Renal cortical epithelial cell (primary cell): ENCODE measurements around the gene SNX10. TPM values are rescaled to one million over a fixed set of nuclear protein-coding genes. Genes with fewer than 3 reads are reported as not detected.

Experiments used
- DNase-seq: peaks from one replicate; pipeline ENCODE4 v3.0.0-alpha.2; 2011; ENCODE audit warnings: low read depth
- total RNA-seq: library from RNA; depleted of rRNA; stranded (reverse); fragments of >200 nt; gene quantifications from 2 replicates; pipeline ENCODE4 v1.2.3, GENCODE V29; 2014

The SNX10 gene
- total RNA-seq, 1 donor from 2014 or later = 88.0 TPM

- DNase-seq = no peak
Observed at GRCh38 chr7:26298472-26299058, 6.9 kb downstream of the SNX10 start.

DNA sequence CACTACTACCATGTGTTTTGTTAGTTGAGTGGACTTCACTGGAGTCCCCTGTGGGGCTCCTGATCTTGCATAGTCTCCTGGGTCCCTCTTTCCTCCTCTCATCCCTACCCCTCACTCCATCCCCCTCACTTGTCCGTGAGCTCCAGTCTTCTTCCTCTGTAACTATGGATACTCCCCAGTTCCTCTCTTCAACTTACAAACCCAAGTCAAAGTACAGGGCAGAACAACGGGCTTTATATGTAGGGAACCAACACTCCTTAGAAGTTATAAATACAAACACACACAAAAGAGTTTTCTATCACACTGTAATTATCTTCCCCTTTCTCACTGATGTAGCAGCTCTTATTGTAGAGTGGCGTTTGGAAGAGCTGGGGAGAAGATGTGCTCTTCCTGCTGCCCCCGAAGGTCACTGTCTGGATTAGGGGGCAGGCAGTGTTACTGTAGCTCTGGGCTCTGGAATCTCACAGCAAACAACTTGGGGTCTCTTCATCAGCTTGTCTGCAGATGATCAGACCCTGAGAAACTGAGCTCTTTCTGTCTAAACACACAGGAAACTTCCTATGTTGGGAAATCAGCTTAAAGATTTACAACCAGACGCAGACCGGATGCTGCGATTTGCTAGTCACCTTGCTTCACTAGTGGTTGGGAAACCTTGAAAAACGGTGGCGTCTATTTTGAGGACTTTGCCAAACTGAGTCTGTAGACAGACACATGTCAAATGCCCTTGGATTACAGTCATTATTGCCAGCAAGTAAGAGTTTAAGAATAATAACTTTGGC lies 13.6 kb downstream of the SNX10 start:
- peak; percentile 58 for DNase-seq

- no peak for DNase-seq
Observed at GRCh38 chr7:26305869-26306665, 14.4 kb downstream of the SNX10 start.

DNA sequence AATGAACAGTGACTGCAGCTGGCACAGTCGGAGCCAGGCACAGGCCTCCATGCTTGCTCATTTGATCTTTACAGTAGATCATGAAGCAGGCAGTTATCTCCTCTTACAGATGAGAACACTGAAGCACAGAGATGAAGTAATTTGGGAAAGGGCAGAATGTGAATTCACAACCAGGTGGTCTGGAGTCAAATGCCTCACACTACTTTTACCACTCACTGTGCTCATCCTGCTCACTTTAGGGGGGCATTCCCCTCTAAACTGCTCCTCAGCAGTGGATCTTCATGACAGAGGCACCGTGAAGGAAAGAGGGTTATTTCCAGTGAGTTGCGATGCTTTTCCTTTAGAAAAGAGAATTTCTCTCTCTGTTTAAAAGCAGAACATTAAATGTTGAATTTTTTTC lies 15.1 kb downstream of the SNX10 start:
- no peak for DNase-seq

DNA sequence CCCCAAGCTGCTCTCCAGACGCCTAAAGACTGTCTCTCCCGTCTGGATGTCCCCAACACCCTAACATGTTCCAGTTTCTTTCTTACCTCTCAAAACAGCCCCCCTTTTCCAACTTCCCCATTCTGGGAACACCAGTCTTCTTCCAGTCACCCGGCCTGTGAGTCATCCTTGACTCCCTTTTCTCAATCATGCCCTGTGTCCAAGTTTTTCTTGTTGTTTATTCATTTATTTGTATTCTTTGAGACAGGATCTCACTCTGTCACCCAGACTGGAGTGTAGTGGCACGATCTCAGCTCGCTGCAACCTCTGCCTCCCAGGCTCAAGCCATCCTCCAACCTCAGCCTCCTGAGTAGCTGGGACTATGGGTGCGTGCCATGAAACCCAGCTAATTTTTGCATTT lies 15.6 kb downstream of the SNX10 start:
- peak; percentile 92 for DNase-seq

- DNase-seq = no peak
Observed at GRCh38 chr7:26307791-26308190, 16.1 kb downstream of the SNX10 start.

GRCh38 chr7:26308551-26308950 lies 16.9 kb downstream of the SNX10 start:
- peak; percentile 53 for DNase-seq

GRCh38 chr7:26309089-26309488 lies 17.4 kb downstream of the SNX10 start:
- DNase-seq = no peak

DNA sequence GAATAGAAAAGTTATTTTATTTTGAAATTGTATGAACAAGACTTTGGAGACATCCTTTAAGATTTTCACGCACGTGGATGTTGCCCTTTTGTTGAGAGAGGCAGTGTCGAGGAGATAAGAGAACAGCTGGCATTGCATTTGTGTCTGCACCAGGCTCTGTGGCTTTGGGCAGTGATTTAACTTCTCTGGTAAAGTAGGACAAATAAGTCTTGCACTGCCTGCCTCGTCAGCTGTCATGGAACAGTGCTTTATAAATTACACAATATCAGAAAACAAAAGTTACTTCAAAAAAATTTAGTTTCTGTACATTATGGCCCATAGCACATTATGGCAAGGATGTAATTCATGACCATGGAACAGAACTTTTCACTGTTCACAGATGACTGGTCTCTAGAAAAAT lies 20.1 kb downstream of the SNX10 start:
- DNase-seq = no peak

DNA sequence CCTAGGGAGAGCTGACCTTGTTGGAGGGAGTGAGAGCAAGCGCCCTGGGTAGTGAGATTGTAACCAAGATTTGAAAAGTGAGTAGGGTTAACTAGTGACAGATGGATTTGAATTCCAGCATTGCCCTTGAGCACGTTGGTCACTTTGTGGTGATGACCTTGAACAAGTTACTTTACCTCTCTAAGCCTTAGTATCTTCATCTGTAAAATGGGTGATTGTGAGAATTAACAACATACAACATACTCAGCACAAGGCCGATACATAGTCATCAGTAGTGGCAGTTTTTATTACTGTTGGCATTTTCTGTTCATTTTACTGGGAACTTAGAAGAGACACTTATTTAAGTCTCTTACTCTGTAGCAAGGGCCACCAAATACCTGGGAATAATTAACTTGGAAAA lies 25.5 kb downstream of the SNX10 start:
- no peak for DNase-seq

GRCh38 chr7:26318921-26319320 lies 27.3 kb downstream of the SNX10 start:
- DNase-seq = no peak

DNA sequence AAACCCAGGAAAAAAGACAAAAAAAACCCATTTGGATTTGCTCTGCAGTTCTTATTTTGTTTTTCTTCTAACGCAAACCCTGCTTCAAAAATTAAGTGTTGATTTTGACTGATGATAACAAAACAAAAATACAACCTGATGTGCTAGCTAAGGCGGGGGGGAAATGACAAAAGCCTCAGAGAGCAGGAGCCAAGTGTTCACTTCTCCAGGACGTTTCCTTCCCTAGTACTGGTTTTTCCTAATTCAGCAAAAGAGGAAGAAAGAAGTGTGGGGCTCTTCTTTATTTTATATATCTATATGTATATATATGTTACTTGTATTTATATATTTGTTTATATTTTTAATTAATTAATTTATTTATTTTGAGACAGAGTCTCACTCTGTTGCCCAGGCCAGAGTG lies 28.0 kb downstream of the SNX10 start:
- no peak for DNase-seq

DNA sequence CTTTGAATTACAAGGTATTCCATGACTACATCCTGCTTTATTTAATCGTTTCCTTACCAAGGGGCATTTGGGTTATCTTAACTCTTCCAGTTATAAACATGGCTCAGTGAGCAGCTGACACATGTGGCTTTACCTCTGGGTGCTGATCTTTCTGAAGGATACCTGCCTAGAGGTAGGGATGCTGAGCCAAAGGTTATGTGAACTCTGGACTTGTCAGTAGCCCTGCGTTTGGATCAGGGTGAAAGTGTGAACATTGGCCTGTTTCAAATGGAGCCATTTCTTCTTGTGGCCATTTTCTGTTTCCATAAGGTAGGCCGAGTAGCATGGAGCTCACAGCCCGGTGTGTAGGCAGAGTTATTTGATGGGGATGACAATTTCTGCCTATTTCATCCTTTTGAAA lies 29.2 kb downstream of the SNX10 start:
- DNase-seq = no peak

DNA sequence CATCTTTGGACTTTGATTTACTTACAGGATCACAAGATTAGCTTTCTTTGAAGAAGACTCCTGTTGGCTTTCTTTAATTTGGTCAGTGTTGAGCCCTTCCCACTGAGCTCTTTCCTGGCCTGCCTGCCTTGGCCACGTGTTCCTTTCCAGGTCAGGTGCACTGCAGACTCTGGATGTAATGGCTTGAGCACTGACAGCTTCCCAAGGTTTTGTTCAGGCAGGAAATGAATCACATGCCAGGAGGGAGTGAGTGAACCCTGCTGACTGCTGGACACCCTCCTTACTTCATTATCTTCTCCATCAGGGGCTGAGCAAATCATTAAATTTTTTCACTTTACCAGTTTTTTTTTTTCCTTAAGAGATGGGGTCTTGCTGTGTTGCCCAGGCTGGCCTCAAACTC lies 29.8 kb downstream of the SNX10 start:
- peak; percentile 87 for DNase-seq

GRCh38 chr7:26326211-26326610 lies 34.5 kb downstream of the SNX10 start:
- DNase-seq = no peak

DNA sequence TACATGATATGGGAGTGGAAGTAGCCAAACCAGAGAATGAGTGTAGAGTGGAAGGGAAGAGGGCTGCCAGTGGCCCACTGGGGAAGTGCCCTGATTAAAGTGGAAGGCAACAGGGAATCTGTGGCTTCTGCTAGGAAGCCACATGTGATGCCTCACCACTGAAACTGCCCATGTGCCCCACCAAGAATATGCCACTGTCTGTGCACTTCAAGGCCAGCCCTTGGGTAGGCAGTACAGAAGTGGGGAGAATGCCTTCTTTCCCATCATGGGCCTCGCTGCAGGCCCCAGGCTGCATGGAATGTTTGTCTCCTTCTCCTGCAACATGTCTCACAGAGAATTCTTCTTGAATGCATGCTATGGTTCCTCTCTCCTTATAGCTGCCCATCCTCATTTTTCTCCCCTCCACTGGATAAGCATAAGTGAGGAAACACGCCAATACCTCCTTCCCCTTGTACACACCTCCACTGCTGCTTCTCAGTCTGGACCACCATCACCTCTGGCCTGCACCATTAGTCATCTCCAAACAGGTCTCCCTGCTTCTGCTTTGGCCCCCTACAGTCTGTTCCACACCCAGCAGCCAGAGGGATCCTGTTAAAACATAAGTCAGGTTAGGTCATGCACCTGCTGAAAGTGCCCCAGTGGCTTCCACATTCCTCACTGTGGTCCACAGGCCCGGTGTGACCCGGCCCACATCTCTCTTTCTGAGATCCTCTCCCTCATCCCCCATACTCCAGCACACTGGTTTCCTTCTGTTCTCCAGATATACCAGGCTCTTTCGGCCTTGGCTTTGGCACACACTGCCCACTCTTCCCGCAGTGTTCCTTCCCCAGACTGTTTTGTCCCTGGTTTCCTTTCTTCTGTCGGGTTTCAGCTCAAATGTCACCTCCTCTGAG lies 37.1 kb downstream of the SNX10 start:
- no peak for DNase-seq

DNA sequence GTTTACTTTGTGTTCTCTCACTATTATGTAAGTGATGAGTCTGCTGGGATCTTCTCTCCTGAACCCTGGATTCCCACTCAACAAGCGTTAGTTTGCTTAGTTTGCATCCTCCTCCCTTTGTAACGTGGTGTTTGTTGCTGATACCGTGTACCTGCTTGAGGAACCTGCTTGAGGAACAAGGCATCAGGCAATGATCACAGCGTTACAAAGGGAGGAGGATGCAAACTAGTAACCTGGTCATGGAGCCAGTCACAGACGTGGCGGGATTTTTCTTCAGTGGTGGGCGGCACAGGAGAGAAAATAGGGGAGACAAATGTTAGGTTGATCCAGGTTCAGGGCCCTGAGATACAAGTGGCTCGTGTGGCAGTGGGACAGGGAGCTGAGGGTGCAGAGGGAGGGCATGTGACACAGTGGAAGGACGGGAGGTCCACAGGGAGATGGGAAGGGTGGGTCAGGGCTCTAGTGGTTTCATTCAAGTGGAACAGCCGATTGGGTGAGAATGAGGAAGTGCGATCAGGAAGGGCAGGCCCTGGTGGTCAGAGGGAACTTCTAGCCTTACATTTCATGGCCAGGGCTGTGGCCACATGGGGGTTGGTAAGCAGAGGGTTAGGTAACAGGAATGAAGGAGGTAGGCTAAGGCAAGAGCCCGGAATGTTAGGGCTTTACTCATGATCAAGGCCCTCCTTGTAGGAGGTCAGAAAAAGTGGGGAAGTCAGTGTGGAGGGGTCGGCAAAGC lies 38.0 kb downstream of the SNX10 start:
- DNase-seq = peak; percentile 73

DNA sequence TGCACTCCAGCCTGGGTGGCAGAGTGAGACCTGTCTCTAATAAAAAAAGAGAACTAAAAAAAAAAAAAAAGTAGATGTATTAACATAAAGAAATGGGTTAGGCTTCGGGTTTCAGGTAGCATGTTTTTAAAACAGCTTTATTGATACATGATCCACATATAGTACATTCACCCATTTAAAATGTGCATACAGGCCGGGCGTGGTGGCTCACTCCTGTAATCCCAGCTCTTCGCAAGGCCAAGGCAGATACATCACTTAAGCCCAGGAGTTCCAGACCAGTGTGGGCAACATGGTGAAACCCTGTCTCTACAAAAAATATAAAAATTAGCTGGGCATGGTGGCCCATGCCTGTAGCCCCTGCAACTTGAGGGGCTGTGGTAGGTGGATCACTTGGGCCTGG lies 39.5 kb downstream of the SNX10 start:
- no peak for DNase-seq

- no peak for DNase-seq
Observed at GRCh38 chr7:26331789-26332188, 40.1 kb downstream of the SNX10 start.

GRCh38 chr7:26332698-26333097 lies 41.0 kb downstream of the SNX10 start:
- DNase-seq = no peak
